HL-60 (cell line): ENCODE measurements around the gene DIAPH2.

Source experiments
- DNase-seq, 2 experiments: peaks; one replicate each; pipeline ENCODE4 v3.0.0-alpha.2; 2010 to 2020; ENCODE audit warnings: low read depth in 1 of 2, low spot score in 1 of 2
- H3K27ac ChIP-seq: fragments of 250-450 bp; sonication (Bioruptor Pico); replicated peaks from 2 replicates; pipeline ENCODE4 v1.5.1; 2020; ENCODE audit warnings: mild to moderate bottlenecking, moderate library complexity
- H3K27me3 ChIP-seq: fragments of 250-450 bp; sonication (Bioruptor Pico); 2 replicates; pipeline ENCODE4 v1.5.1; 2021; ENCODE audit warnings: mild to moderate bottlenecking, moderate library complexity; ENCODE audit not compliant: insufficient read depth, poor library complexity, severe bottlenecking
- H3K4me3 ChIP-seq: replicated peaks from 2 replicates; pipeline ENCODE4 v1.5.1; 2011; ENCODE audit warnings: mild to moderate bottlenecking, control low read depth, low read length; ENCODE audit not compliant: insufficient read depth
- CTCF ChIP-seq: IDR thresholded peaks from one replicate; pipeline ENCODE4 v1.5.1; 2011; ENCODE audit warnings: low read length, control low read depth, inconsistent platforms; ENCODE audit not compliant: insufficient read depth
- GABPA ChIP-seq: IDR thresholded peaks from 2 replicates; pipeline ENCODE4 v1.6.1; 2012; ENCODE audit warnings: low read depth
- POLR2AphosphoS5 ChIP-seq: IDR thresholded peaks from 2 replicates; pipeline ENCODE4 v1.6.1; 2012; ENCODE audit warnings: low read depth
- REST ChIP-seq: IDR thresholded peaks from 2 replicates; pipeline ENCODE4 v1.6.1; 2012; ENCODE audit warnings: low read depth; ENCODE audit not compliant: insufficient replicate concordance
- SPI1 ChIP-seq: IDR thresholded peaks from 2 replicates; pipeline ENCODE4 v1.6.1; 2012; ENCODE audit warnings: low read depth, mild to moderate bottlenecking, borderline replicate concordance

Gene DIAPH2

GRCh38 chrX:97429101-97429500, 744.5 kb downstream of the DIAPH2 start:
- H3K4me3 ChIP-seq, result no peak overlapping the region
- no peak overlapping the region for H3K27ac ChIP-seq
- no peaks in the 10 kb centered on the region for H3K27me3 ChIP-seq
- DNase-seq, result no peak
- TF ChIP-seq SPI1 (no peak), REST (no peak), CTCF (no peak), GABPA (no peak), POLR2AphosphoS5 (no peak)

GRCh38 chrX:97431281-97431680, 746.6 kb downstream of the DIAPH2 start:
- Histone ChIP-seq H3K4me3 (no peak overlapping the region), H3K27ac (no peak overlapping the region), H3K27me3 (no peaks in the 10 kb centered on the region)
- DNase-seq, result no peak
- no peak for TF ChIP-seq POLR2AphosphoS5
- TF ChIP-seq GABPA, result no peak
- no peak for TF ChIP-seq CTCF
- TF ChIP-seq SPI1, result no peak
- TF ChIP-seq REST, result no peak

GRCh38 chrX:97446298-97446882, 761.7 kb downstream of the DIAPH2 start:
- TF ChIP-seq REST (no peak), CTCF (no peak), GABPA (no peak), SPI1 (no peak)
- no peak overlapping the region for H3K4me3 ChIP-seq
- no peak for DNase-seq
- H3K27me3 ChIP-seq, result no peaks in the 10 kb centered on the region
- no peak overlapping the region for H3K27ac ChIP-seq
